RWPE1 (cell line): Measurements from ENCODE around the gene CATSPER4.

Source experiments
- CTCF ChIA-PET: fragments of 350-600 bp; sonication (Branson Sonifier 250); formaldehyde crosslinking; extraction: SDS; loops from one replicate; lab custom pipeline; 2021; lab: Yijun Ruan, JAX
- POLR2A ChIA-PET: fragments of 400-600 bp; formaldehyde crosslinking; extraction: SDS; loops from one replicate; lab custom pipeline; 2020; ENCODE audit warnings: antibody characterized with exemption; ENCODE audit not compliant: low non-redundant PET; lab: Yijun Ruan, JAX
- DNase-seq: peaks from one replicate; pipeline ENCODE4 v3.0.0; 2012; ENCODE audit warnings: low spot score
- H3K27ac ChIP-seq: fragments of 450-650 bp; 2 replicates; pipeline ENCODE4 v1.5.1; 2017
- TF ChIP-seq, protein P1 (sequence below): fragments of 450-650 bp; conservative IDR thresholded peaks from 2 replicates; pipeline ENCODE4 v1.5.1; 2017; ENCODE audit warnings: low read depth, mild to moderate bottlenecking

The CATSPER4 gene

DNA sequence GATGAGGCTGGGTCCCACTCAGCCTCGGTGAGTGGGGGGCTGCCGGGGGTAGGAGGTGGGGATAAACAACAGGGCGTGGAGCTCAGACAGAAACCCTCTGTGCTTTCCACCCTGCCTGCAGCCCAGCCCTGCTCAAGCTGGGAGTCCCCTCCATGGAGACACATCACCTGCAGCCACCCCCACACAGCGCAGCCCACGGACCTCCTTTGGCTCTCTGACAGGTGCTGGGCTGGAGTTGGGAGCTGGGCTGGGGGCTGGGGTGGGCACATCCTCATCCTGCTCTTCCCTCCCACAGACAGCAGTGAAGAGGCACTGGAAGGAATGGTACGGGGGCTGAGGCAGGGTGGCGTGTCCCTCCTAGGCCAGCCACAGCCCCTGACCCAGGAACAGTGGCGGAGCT, 1.9 kb upstream of the CATSPER4 start:
- POLR2A ChIA-PET = no interaction called here
- no peak overlapping the region for H3K27ac ChIP-seq
- CTCF ChIA-PET = interaction anchor here (1.6 kb wide), 1 partner anchor 19 kb away, joined by 4 read pairs; the partner anchor contains the start of gene ZNF593
- DNase-seq = no peak
- TF ChIP-seq, protein P1, sequence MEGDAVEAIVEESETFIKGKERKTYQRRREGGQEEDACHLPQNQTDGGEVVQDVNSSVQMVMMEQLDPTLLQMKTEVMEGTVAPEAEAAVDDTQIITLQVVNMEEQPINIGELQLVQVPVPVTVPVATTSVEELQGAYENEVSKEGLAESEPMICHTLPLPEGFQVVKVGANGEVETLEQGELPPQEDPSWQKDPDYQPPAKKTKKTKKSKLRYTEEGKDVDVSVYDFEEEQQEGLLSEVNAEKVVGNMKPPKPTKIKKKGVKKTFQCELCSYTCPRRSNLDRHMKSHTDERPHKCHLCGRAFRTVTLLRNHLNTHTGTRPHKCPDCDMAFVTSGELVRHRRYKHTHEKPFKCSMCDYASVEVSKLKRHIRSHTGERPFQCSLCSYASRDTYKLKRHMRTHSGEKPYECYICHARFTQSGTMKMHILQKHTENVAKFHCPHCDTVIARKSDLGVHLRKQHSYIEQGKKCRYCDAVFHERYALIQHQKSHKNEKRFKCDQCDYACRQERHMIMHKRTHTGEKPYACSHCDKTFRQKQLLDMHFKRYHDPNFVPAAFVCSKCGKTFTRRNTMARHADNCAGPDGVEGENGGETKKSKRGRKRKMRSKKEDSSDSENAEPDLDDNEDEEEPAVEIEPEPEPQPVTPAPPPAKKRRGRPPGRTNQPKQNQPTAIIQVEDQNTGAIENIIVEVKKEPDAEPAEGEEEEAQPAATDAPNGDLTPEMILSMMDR = no peak

DNA sequence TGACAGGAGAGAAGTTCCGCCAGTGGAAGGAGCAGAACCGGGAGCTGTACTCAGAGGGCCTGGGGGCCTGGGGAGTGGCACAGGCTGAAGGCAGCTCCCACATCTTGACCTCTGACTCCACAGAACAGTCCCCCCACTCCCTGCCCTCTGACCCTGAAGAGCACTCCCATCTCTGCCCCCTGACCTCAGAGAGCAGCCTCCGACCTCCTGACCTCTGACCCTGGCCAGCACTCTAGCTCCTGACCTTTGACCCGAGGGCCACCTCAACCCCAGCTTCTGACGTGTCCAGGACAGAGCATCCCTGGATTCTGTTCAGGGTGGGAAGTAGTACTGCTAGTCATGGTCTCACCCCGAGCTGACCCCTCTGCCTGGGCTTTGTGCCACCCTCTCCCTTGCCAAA, 1.1 kb upstream of the CATSPER4 start:
- ChIA-PET CTCF (no interaction called here), POLR2A (interaction anchor here (0.6 kb wide), 1 partner anchor 86 kb away, joined by 3 read pairs; no protein-coding TSS in a partner anchor)
- DNase-seq = no peak
- TF ChIP-seq, protein P1 = no peak
- H3K27ac ChIP-seq = no peak overlapping the region

DNA sequence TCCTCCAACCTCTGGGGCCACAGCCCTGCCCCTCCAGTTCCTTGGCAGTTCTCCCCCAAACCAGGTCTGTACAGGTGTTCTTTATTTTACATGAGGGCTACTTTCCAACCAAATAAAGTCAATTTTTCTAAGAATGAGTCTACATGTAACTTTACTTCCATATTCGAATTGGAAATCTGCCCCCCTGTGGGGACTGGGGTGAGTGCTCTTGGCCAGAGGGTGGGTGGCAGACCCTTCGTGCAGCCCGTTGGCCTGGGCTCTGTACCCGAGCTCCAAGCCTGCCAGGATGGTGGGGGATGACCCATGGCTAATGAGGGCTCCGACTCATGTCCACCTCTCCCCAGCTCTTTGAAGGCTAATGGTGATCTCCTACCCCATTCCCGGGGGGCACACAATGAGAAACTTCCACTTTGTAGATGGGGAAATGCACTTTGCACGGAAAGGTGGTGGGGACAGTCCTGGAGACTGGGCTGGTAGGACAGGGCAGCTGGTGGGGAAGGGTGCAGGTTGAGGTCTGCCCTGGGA, 589 bp upstream of the CATSPER4 start:
- H3K27ac ChIP-seq = no peak overlapping the region
- ChIA-PET POLR2A (no interaction called here), CTCF (interaction anchor here (0.7 to 1.1 kb wide), 2 partner anchors 12 to 35 kb away, joined by 3 read pairs; no protein-coding TSS in a partner anchor)
- TF ChIP-seq, protein P1 = no peak
- DNase-seq = no peak

DNA sequence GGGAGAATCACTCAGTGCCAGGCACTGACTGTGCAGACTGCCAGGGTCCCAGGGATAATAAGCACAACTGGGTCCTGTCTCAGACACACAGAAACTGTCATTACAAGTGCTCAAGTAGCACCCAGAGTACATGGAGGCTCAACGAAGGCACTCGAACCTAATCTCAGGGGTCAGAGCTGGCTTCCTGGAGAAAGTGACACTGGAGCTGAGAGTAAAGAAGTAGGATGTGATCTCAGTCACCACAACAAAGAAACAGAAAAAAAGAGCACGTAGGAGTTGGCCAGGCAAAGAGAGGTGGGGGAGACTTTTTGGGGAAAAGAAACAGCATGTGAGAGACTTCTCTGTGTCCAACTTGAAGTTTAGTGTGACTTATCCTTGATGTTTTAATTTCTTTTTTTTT, 1.3 kb downstream of the CATSPER4 start:
- TF ChIP-seq, protein P1 = no peak
- CTCF ChIA-PET = no interaction called here
- POLR2A ChIA-PET = no interaction called here

DNA sequence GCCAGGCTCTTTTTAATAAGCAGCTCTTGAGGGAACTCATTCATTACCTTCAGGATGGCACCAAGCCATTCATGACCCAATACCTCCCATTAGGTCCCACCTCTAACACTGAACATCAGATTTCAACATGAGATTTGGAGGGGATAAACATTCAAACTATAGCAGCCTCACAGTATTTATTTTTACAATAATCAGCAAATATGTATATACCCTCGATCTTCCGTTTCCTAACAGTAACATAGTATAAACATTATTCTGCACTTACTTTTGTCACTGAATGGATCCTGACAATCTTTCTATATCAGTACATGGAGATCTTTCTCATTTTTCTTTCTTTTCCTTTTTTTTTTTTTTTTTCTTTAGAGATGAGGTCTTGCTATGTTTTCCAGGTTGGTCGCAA, 5.4 kb downstream of the CATSPER4 start:
- POLR2A ChIA-PET = no interaction called here
- CTCF ChIA-PET = interaction anchor here (0.5 to 0.9 kb wide), 4 partner anchors 10 to 1455 kb away, joined by 3 read pairs; no protein-coding TSS in a partner anchor
- H3K27ac ChIP-seq = no peak overlapping the region
- TF ChIP-seq, protein P1 = no peak
- no peak for DNase-seq

More for the DNA sequence above, 1.3 kb downstream of the CATSPER4 start:
- H3K27ac ChIP-seq = no peak overlapping the region
- no peak for DNase-seq

DNA sequence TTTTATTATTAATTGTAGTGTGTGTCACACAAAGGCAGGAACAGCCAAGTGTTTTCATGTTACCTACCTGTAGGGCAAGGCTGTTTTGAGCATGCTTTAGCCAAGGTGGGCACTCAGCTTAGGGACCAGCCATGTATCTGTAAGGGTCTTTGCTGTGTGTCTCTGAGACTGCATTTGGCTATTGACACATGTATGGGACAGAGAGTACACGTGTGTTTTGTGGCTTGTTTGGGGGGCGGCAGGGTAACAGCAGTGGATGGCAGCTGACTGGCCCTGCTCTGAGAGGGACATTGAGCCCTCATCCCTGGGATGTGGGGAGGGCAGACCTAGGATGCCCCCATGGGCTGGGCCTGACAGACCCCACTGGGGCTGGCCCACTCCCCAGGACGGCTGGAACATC, 6.9 kb downstream of the CATSPER4 start:
- no peak overlapping the region for H3K27ac ChIP-seq
- CTCF ChIA-PET = interaction anchor here (0.6 kb wide), 1 partner anchor 14 kb away, joined by 3 read pairs; no protein-coding TSS in a partner anchor
- TF ChIP-seq, protein P1 = no peak
- POLR2A ChIA-PET = no interaction called here
- DNase-seq = no peak
